GM06990 (cell line): ENCODE measurements around the gene CLK2.

Source experiments
- DNase-seq: peaks from one replicate; pipeline ENCODE4 v3.0.0-alpha.2; 2011; ENCODE audit not compliant: insufficient read length; ENCODE audit errors: extremely low read depth
- H3K27me3 ChIP-seq: replicated peaks from 2 replicates; pipeline ENCODE4 v1.6.0; 2011; ENCODE audit warnings: low read length; ENCODE audit not compliant: control insufficient read depth, insufficient read depth
- H3K36me3 ChIP-seq: 2 replicates; pipeline ENCODE4 v1.5.1; 2011; ENCODE audit warnings: low read length; ENCODE audit not compliant: control insufficient read depth, insufficient read depth
- H3K4me3 ChIP-seq: replicated peaks from 2 replicates; pipeline ENCODE4 v1.5.1; 2011; ENCODE audit warnings: low read depth, mild to moderate bottlenecking, control low read depth, low read length
- CTCF ChIP-seq: IDR thresholded peaks from 2 replicates; pipeline ENCODE4 v1.5.1; 2011; ENCODE audit warnings: low read length, control low read depth, mild to moderate bottlenecking, inconsistent platforms; ENCODE audit not compliant: insufficient read depth, poor library complexity, severe bottlenecking

The CLK2 gene

GRCh38 chr1:155319536-155319935, 46.2 kb upstream of the CLK2 start:
- H3K36me3 ChIP-seq: peaks cover 17% of the 10 kb centered on the region
- DNase-seq: no peak
- no peak for TF ChIP-seq CTCF
- no peak overlapping the region for H3K4me3 ChIP-seq
- H3K27me3 ChIP-seq: no peaks in the 10 kb centered on the region

GRCh38 chr1:155318082-155318481, 44.8 kb upstream of the CLK2 start:
- Histone ChIP-seq H3K36me3 (peaks cover 19% of the 10 kb centered on the region), H3K4me3 (no peak overlapping the region), H3K27me3 (no peaks in the 10 kb centered on the region)
- TF ChIP-seq CTCF: no peak
- no peak for DNase-seq

GRCh38 chr1:155316922-155317321, 43.6 kb upstream of the CLK2 start:
- Histone ChIP-seq H3K4me3 (no peak overlapping the region), H3K36me3 (peaks cover 24% of the 10 kb centered on the region), H3K27me3 (no peaks in the 10 kb centered on the region)
- TF ChIP-seq CTCF: no peak
- no peak for DNase-seq

- no peak for DNase-seq
- TF ChIP-seq CTCF: no peak
- no peak overlapping the region for H3K4me3 ChIP-seq
- H3K36me3 ChIP-seq: peaks cover 20% of the 10 kb centered on the region
- no peaks in the 10 kb centered on the region for H3K27me3 ChIP-seq
Observed at GRCh38 chr1:155313261-155313660, 40.0 kb upstream of the CLK2 start.

- no peak for DNase-seq
- Histone ChIP-seq H3K27me3 (no peaks in the 10 kb centered on the region), H3K4me3 (peak overlapping the region; percentile 88), H3K36me3 (peaks cover 12% of the 10 kb centered on the region)
- TF ChIP-seq CTCF: no peak
Observed at GRCh38 chr1:155309423-155310021, 36.2 kb upstream of the CLK2 start.
